A549 (cell line): ENCODE results near the gene ZFAND6. TPM values are rescaled to one million over a fixed set of nuclear protein-coding genes. Genes with fewer than 3 reads are reported as not detected.

ENCODE experiments used
- ATAC-seq, 2 experiments: fragments of 200-7000 bp in 1 of 2; fragments of >200 bp in 1 of 2; cut with Nextera tagmentation in 1 of 2; cut with Tn5 transposase in 1 of 2; 3 replicates each; pipeline versions ENCODE4 v1.8.0 to v1.9.1; 2018 to 2020; ENCODE audit warnings: mild to moderate bottlenecking in 1 of 2, moderate library complexity in 1 of 2
- CTCF ChIA-PET: fragments of 300-600 bp; sonication (Branson Sonifier 250); formaldehyde crosslinking; extraction: SDS; loops from one replicate; lab custom pipeline; 2021; ENCODE audit warnings: antibody characterized with exemption, inconsistent platforms; lab: Yijun Ruan, JAX
- POLR2A ChIA-PET: fragments of 350-600 bp; formaldehyde crosslinking; extraction: SDS; loops from one replicate; lab custom pipeline; 2021; ENCODE audit warnings: antibody characterized with exemption, inconsistent platforms; lab: Yijun Ruan, JAX
- DNase-seq, 2 experiments: peaks; one replicate each; pipeline versions ENCODE4 v3.0.0 to v3.0.0-alpha.2; 2011 to 2016; ENCODE audit warnings: low read depth in 1 of 2, low spot score in 1 of 2
- FAIRE-seq: peaks from 2 replicates; lab custom pipeline; 2011; peaks lifted over from hg19 to GRCh38; lab: Jason Lieb, UNC
- H3K27ac ChIP-seq, 2 experiments: fragments of >200 bp; sonication (Bioruptor Twin); formaldehyde crosslinking; 3 replicates each; pipeline ENCODE4 v1.5.1; 2016 to 2017
- H3K4me1 ChIP-seq: fragments of >200 bp; sonication (Bioruptor Twin); formaldehyde crosslinking; 3 replicates; pipeline ENCODE4 v1.6.1; 2016
- H3K4me2 ChIP-seq: fragments of >200 bp; sonication (Bioruptor Twin); formaldehyde crosslinking; 3 replicates; pipeline ENCODE4 v1.6.1; 2016
- H3K4me3 ChIP-seq: fragments of >200 bp; sonication (Bioruptor Twin); formaldehyde crosslinking; 3 replicates; pipeline ENCODE4 v1.5.1; 2016
- H3K9me3 ChIP-seq: fragments of >200 bp; sonication (Bioruptor Twin); formaldehyde crosslinking; 3 replicates; pipeline ENCODE4 v1.6.1; 2016
- BHLHE40 ChIP-seq: IDR thresholded peaks from 2 replicates; pipeline ENCODE4 v1.6.1; 2012; ENCODE audit warnings: low read depth, low read length, inconsistent platforms
- CBX2 ChIP-seq: fragments of 200-600 bp; sonication (generic); IDR thresholded peaks from 2 replicates; pipeline ENCODE4 v1.6.1; 2016; ENCODE audit warnings: low read depth, mild to moderate bottlenecking, borderline replicate concordance
- CHD4 ChIP-seq: fragments of 200-600 bp; sonication (generic); IDR thresholded peaks from 2 replicates; pipeline ENCODE4 v1.6.1; 2016; ENCODE audit warnings: antibody characterized with exemption, mild to moderate bottlenecking, borderline replicate concordance
- EHF ChIP-seq: fragments of 250-450 bp; sonication (Bioruptor Pico); IDR thresholded peaks from 2 replicates; pipeline ENCODE4 v1.5.0; 2020; ENCODE audit warnings: mild to moderate bottlenecking
- EHMT2 ChIP-seq: fragments of 200-600 bp; sonication (generic); IDR thresholded peaks from 2 replicates; pipeline ENCODE4 v1.6.1; 2016; ENCODE audit warnings: antibody characterized with exemption, low read depth, mild to moderate bottlenecking, moderate library complexity
- EP300 ChIP-seq, 2 experiments: fragments of >200 bp; sonication (Bioruptor Twin); formaldehyde crosslinking; IDR thresholded peaks; 2 replicates in 1 of 2; 3 replicates in 1 of 2; pipeline ENCODE4 v1.6.1; 2016 to 2017
- ESRRA ChIP-seq: fragments of 150-350 bp; IDR thresholded peaks from 2 replicates; pipeline ENCODE4 v1.6.1; 2014; ENCODE audit warnings: mild to moderate bottlenecking, low read length, borderline replicate concordance
- FOSL2 ChIP-seq, 2 experiments: fragments of 450-650 bp in 1 of 2; fragments of >200 bp in 1 of 2; sonication (Bioruptor Twin) in 1 of 2; formaldehyde crosslinking; IDR thresholded peaks; 2 replicates each; pipeline versions ENCODE4 v1.5.0 to v1.6.1; 2016 to 2020; ENCODE audit warnings: mild to moderate bottlenecking in 1 of 2, moderate library complexity in 1 of 2
- GATA3 ChIP-seq: IDR thresholded peaks from 2 replicates; pipeline ENCODE4 v1.6.1; 2012; ENCODE audit warnings: borderline replicate concordance
- HDAC2 ChIP-seq: fragments of 200-600 bp; sonication (generic); IDR thresholded peaks from 2 replicates; pipeline ENCODE4 v1.6.1; 2016
- HOXB13 ChIP-seq: fragments of 250-450 bp; sonication (Bioruptor Pico); IDR thresholded peaks from 2 replicates; pipeline ENCODE4 v1.5.0; 2020; ENCODE audit warnings: low read depth, mild to moderate bottlenecking, moderate library complexity
- HOXB5 ChIP-seq: fragments of 250-450 bp; sonication (Bioruptor Pico); IDR thresholded peaks from 2 replicates; pipeline ENCODE4 v1.5.0; 2020; ENCODE audit warnings: mild to moderate bottlenecking, moderate library complexity
- JUN ChIP-seq, 2 experiments: fragments of >200 bp; sonication (Bioruptor Twin); formaldehyde crosslinking; IDR thresholded peaks; 2 replicates in 1 of 2; 3 replicates in 1 of 2; pipeline ENCODE4 v1.6.1; 2016 to 2017
- JUNB ChIP-seq: fragments of >200 bp; sonication (Bioruptor Twin); formaldehyde crosslinking; IDR thresholded peaks from 2 replicates; pipeline ENCODE4 v1.6.1; 2016
- KDM1A ChIP-seq: fragments of 200-600 bp; sonication (generic); IDR thresholded peaks from 2 replicates; pipeline ENCODE4 v1.6.1; 2016; ENCODE audit warnings: low read depth, mild to moderate bottlenecking
- KDM5A ChIP-seq: fragments of 200-600 bp; sonication (generic); IDR thresholded peaks from 2 replicates; pipeline ENCODE4 v1.6.1; 2016; ENCODE audit warnings: antibody characterized with exemption, mild to moderate bottlenecking
- MAFK ChIP-seq: fragments of 450-650 bp; IDR thresholded peaks from 2 replicates; pipeline ENCODE4 v1.6.1; 2014; ENCODE audit not compliant: partially characterized antibody
- MYC ChIP-seq: IDR thresholded peaks from 2 replicates; pipeline ENCODE4 v1.6.1; 2012; ENCODE audit warnings: mild to moderate bottlenecking, inconsistent platforms, low read length, improper control_type of control experiment, borderline replicate concordance
- NPAS2 ChIP-seq: fragments of 250-450 bp; sonication (Bioruptor Pico); IDR thresholded peaks from 2 replicates; pipeline ENCODE4 v1.8.0; 2022; ENCODE audit warnings: mild to moderate bottlenecking, moderate library complexity, borderline replicate concordance
- POLR2AphosphoS2 ChIP-seq: conservative IDR thresholded peaks from 2 replicates; pipeline ENCODE4 v1.6.1; 2012; ENCODE audit warnings: low read length, improper control_type of control experiment, inconsistent platforms
- RARB ChIP-seq: fragments of 250-450 bp; sonication (Bioruptor Pico); IDR thresholded peaks from 2 replicates; pipeline ENCODE4 v1.8.0; 2021; ENCODE audit warnings: mild to moderate bottlenecking, moderate library complexity
- SREBF2 ChIP-seq: fragments of 450-650 bp; IDR thresholded peaks from 2 replicates; pipeline ENCODE4 v1.6.1; 2014; ENCODE audit warnings: mild to moderate bottlenecking, moderate library complexity
- TFCP2L1 ChIP-seq: fragments of 250-450 bp; sonication (Bioruptor Pico); IDR thresholded peaks from 2 replicates; pipeline ENCODE4 v1.5.0; 2021; ENCODE audit warnings: mild to moderate bottlenecking
- TP53 ChIP-seq: fragments of 250-450 bp; sonication (Bioruptor Pico); IDR thresholded peaks from 2 replicates; pipeline ENCODE4 v1.5.0; 2021; ENCODE audit warnings: mild to moderate bottlenecking, moderate library complexity
- ZC3H11A ChIP-seq: fragments of 450-650 bp; IDR thresholded peaks from 2 replicates; pipeline ENCODE4 v1.6.1; 2014; ENCODE audit warnings: antibody characterized with exemption, mild to moderate bottlenecking
- ZFP36 ChIP-seq: fragments of 450-650 bp; IDR thresholded peaks from 2 replicates; pipeline ENCODE4 v1.6.1; 2014; ENCODE audit warnings: borderline replicate concordance; ENCODE audit not compliant: partially characterized antibody
- ZNF302 ChIP-seq: fragments of 250-450 bp; sonication (Bioruptor Pico); IDR thresholded peaks from 2 replicates; pipeline ENCODE4 v1.9.0; 2021; ENCODE audit warnings: inconsistent platforms, mild to moderate bottlenecking, moderate library complexity
- WGBS: methylation state at CpG from one replicate; pipeline ENCODE4 v1.1.6; 2017; ENCODE audit errors: missing lambda C conversion rate; 5-methylcytosine and 5-hydroxymethylcytosine counted together
- polyA plus RNA-seq, 4 experiments: library from polyadenylated mRNA; depleted of rRNA in 3 of 4; stranded (reverse); fragments of >200 nt; fragmentation: RNase III in 1 of 4; extraction: RNeasy Plus Mini Kit Qiagen cat#74134 plus additional on column Dnase treatment in 1 of 4; gene quantifications; 2 replicates in 3 of 4; 3 replicates in 1 of 4; pipeline ENCODE4 v1.2.3, GENCODE V29; 2011 to 2017
- TF ChIP-seq, protein P1 (sequence below): fragments of >200 bp; sonication (Bioruptor Twin); formaldehyde crosslinking; IDR thresholded peaks from 2 replicates; pipeline ENCODE4 v1.6.1; 2016
- TF ChIP-seq, protein P2 (sequence below): fragments of 250-450 bp; sonication (Bioruptor Pico); IDR thresholded peaks from 2 replicates; pipeline ENCODE4 v1.5.0; 2020; ENCODE audit warnings: low read depth, mild to moderate bottlenecking, moderate library complexity
- TF ChIP-seq, protein P3 (sequence below): fragments of 200-600 bp; sonication (generic); IDR thresholded peaks from 2 replicates; pipeline ENCODE4 v1.6.1; 2016; ENCODE audit warnings: antibody characterized with exemption, mild to moderate bottlenecking, moderate library complexity

ZFAND6 gene
- polyA plus RNA-seq, 2 of the 4 experiments (the other 2 are of a cell fraction), result 152 to 307 TPM

DNA sequence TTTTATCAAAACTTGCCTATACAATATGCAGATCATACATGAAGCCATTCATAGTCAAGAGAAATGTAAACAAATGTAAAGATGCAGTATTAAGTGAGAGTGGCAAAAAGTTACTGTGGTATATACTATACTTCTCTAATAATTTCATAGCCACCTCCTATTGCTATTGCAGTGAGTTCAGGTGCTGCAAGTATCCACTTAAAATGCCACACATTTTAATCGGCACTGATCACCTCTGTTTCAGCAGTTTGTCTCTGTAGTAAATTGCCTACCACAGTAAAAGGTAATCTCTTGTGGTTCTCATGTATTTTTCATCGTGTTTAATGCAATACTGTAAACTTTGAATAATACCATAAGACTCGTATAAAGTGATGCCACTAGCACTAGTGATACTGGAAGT lies 72.9 kb downstream of the ZFAND6 start:
- TF ChIP-seq CHD4 (no peak), MAFK (no peak), EHF (CRISPR knock-in tag) (no peak), JUN (IDR thresholded peaks at IDR 0.05) (no peak), ZNF302 (CRISPR knock-in tag) (no peak), NPAS2 (no peak), EHMT2 (no peak), TP53 (CRISPR knock-in tag) (no peak), KDM1A (no peak), CBX2 (no peak), ESRRA (no peak), RARB (no peak), FOSL2 (IDR thresholded peaks at IDR 0.05) (no peak), FOSL2 (CRISPR knock-in tag; IDR thresholded peaks at IDR 0.05) (no peak), SREBF2 (no peak), EP300 (IDR thresholded peaks at IDR 0.05) (no peak), ZFP36 (no peak), HOXB13 (no peak), HOXB5 (CRISPR knock-in tag) (no peak), GATA3 (no peak)
- H3K27ac ChIP-seq, result no peak overlapping the region
- CTCF ChIA-PET, result no interaction called here
- ATAC-seq (no peak), DNase-seq (no peak), FAIRE-seq (no peak)
- no peak overlapping the region for H3K4me2 ChIP-seq
- no peaks in the 10 kb centered on the region for H3K4me1 ChIP-seq
- H3K9me3 ChIP-seq, result no peaks in the 10 kb centered on the region
- WGBS, result 97% methylated on average over 3 of the region's 3 CpGs
- POLR2A ChIA-PET, result no interaction called here
- H3K4me3 ChIP-seq, result no peak overlapping the region

DNA sequence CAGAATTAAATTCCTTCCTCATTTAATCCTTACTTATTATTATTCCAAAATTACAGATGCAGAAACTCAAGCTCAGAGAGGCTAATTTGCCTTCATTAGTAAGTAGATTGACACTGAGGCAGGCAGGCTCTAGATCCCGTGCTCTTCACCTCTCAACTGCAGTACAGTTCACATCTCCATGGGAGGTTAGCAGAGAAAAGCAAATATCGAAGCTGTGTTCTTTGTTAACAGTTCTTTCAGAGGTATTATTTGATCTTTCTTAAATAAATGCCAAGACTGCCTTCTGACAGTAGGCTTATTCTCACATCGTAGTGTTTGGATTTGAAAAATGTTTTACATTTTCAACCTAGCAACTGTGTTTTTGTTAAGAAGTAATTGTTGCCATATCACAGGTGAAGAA lies 77.4 kb downstream of the ZFAND6 start:
- Histone ChIP-seq H3K4me2 (no peak overlapping the region), H3K9me3 (no peaks in the 10 kb centered on the region), H3K27ac (no peak overlapping the region)
- TF ChIP-seq KDM5A (no peak), TFCP2L1 (no peak), MAFK (no peak), ZC3H11A (no peak), TP53 (CRISPR knock-in tag) (no peak), KDM1A (no peak)
- TF ChIP-seq, protein P1, sequence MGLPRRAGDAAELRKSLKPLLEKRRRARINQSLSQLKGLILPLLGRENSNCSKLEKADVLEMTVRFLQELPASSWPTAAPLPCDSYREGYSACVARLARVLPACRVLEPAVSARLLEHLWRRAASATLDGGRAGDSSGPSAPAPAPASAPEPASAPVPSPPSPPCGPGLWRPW, result no peak
- TF ChIP-seq, all 56 proteins: peak for 0
- 70% methylated on average over 3 of the region's 3 CpGs for WGBS
- peaks cover 4% of the 10 kb centered on the region; the same call in 1 of the 3 replicates for H3K4me1 ChIP-seq
- ChIA-PET POLR2A (no interaction called here), CTCF (interaction anchor here (0.7 kb wide), 1 partner anchor 39 kb away, joined by 3 read pairs; no protein-coding TSS in a partner anchor)
- peak; percentile 63 for FAIRE-seq
- no peak for ATAC-seq
- no peak overlapping the region for H3K4me3 ChIP-seq
- no peak for DNase-seq

DNA sequence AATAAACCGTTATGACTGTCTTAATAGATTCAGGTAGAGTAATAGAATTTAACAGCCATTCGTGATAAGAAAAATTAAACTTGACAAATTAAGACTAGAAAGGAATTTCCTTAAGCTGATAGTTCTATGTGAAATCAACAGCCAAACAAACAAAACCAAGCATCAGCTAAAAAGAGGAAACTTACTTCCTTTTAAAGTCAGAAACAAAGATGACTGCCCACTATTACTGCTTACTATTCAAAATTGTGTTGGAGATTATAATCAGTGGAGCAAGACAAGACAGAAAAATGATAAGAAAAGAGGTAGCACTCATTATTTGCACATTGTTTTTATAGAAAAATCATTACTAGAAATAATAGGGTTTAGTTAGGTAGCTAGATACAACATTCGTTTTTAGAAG lies 79.5 kb downstream of the ZFAND6 start:
- Histone ChIP-seq H3K27ac (no peak overlapping the region), H3K9me3 (no peaks in the 10 kb centered on the region), H3K4me1 (peaks cover 4% of the 10 kb centered on the region; the same call in 1 of the 3 replicates)
- DNase-seq, result no peak
- TF ChIP-seq KDM1A (no peak), BHLHE40 (no peak), HDAC2 (no peak), SREBF2 (no peak), JUNB (no peak), EHF (CRISPR knock-in tag) (no peak), EP300 (IDR thresholded peaks at IDR 0.05) (no peak), MYC (no peak), POLR2AphosphoS2 (no peak), TP53 (CRISPR knock-in tag) (no peak)
- TF ChIP-seq, protein P2, sequence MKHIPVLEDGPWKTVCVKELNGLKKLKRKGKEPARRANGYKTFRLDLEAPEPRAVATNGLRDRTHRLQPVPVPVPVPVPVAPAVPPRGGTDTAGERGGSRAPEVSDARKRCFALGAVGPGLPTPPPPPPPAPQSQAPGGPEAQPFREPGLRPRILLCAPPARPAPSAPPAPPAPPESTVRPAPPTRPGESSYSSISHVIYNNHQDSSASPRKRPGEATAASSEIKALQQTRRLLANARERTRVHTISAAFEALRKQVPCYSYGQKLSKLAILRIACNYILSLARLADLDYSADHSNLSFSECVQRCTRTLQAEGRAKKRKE (CRISPR knock-in tag), result no peak
- TF ChIP-seq, protein P3, sequence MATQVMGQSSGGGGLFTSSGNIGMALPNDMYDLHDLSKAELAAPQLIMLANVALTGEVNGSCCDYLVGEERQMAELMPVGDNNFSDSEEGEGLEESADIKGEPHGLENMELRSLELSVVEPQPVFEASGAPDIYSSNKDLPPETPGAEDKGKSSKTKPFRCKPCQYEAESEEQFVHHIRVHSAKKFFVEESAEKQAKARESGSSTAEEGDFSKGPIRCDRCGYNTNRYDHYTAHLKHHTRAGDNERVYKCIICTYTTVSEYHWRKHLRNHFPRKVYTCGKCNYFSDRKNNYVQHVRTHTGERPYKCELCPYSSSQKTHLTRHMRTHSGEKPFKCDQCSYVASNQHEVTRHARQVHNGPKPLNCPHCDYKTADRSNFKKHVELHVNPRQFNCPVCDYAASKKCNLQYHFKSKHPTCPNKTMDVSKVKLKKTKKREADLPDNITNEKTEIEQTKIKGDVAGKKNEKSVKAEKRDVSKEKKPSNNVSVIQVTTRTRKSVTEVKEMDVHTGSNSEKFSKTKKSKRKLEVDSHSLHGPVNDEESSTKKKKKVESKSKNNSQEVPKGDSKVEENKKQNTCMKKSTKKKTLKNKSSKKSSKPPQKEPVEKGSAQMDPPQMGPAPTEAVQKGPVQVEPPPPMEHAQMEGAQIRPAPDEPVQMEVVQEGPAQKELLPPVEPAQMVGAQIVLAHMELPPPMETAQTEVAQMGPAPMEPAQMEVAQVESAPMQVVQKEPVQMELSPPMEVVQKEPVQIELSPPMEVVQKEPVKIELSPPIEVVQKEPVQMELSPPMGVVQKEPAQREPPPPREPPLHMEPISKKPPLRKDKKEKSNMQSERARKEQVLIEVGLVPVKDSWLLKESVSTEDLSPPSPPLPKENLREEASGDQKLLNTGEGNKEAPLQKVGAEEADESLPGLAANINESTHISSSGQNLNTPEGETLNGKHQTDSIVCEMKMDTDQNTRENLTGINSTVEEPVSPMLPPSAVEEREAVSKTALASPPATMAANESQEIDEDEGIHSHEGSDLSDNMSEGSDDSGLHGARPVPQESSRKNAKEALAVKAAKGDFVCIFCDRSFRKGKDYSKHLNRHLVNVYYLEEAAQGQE, result no peak
- TF ChIP-seq, all 56 proteins: peak for 0
- ChIA-PET CTCF (interaction anchor here (1.6 kb wide), 1 partner anchor 11 kb away, joined by 8 read pairs; no protein-coding TSS in a partner anchor), POLR2A (no interaction called here)
- FAIRE-seq (peak; percentile 49), ATAC-seq (no peak)
- no peak overlapping the region for H3K4me2 ChIP-seq
- WGBS, result 87% methylated on average over 3 of the region's 3 CpGs
- no peak overlapping the region for H3K4me3 ChIP-seq
